ENCODE measurements around the gene THSD4.

The THSD4 gene

DNA sequence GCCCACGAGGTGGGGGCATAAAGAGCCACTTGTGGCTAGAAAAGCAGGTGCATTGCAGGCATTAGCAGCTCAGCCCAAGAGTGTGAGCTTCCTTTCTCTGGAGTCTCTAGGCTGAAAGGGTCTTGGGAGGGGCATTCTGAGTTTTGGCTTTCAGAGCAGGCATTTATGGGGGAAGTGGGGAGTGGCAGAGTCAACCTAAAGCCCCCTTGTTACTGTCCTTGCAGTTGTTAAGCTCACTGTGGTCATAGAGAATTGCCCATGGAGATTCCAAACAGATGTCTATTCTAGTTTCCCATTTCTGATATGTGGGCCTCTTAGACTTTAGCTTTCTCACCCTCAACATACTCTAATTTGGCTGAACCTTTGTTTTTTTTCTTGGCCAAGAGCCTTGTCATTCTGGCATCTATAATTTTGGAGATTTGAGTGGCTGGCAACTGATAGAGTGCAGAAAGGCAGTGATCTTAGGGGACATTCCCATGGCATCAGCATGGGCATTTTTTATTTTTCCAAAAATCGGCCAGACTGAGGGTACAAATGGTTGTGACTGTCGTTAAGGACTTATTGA is 217.9 kb downstream of the THSD4 start:
- H3K4me3 ChIP-seq = no peak overlapping the region
- H3K27ac ChIP-seq = no peak overlapping the region

DNA sequence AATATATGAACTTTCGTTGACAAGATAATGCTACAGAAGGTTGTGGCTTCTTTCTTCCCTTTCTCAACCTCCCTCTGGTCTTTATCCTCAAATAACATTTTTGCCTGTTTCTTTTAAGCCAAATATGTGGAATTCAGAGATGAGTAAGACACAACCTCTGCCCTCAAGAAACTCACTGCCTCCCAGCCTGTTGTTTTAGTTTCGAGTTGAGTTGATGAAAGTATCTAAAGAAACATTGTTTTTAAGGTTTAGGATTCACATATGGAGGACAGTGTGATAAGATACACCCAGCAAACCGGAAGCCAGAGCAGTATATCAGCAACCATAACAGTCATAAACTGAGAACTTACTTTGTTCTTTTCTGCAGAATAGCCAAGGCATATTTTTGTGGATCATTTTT is 218.6 kb downstream of the THSD4 start:
- H3K27ac ChIP-seq = no peak overlapping the region
- H3K4me3 ChIP-seq = no peak overlapping the region

DNA sequence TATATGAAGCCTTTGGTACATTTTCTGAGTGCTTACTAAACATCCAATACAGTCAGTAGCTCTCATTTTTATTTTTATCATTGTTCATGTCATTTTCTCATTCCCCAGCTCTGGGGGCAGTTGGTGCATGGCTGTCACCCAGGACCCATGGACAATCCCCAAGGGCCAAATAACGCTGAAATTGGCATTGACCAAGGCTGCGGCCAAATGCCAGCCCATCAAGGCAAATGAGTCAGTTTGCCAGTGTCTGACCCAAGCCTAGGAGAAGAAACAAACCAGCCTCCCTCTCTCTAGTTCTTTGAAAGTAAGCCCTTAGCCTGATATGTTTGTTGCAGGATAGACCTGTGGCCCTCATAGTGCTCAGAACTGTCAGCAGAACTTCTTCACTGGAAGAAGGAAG is 219.2 kb downstream of the THSD4 start:
- Histone ChIP-seq H3K4me3 (no peak overlapping the region), H3K27ac (no peak overlapping the region)

DNA sequence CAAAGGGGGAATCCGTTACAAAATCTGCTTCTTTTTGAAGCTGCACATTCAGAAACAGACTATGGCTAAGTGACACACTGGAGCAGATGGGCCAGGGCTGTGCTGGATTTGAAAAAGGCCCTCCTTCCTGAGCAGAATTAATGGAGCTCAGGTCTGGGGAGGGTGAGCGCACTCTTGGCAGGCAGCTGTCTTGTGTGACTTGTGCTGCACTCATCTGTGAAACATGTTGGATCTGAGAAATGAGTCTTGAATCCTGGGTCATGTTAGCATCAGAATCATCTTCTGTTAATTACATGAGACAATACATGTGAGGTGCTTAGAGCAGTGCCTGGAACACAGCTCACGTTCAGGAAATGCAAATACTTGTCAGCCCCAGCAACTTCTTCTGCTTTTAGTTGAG is 219.6 kb downstream of the THSD4 start:
- Histone ChIP-seq H3K27ac (no peak overlapping the region), H3K4me3 (no peak overlapping the region)

DNA sequence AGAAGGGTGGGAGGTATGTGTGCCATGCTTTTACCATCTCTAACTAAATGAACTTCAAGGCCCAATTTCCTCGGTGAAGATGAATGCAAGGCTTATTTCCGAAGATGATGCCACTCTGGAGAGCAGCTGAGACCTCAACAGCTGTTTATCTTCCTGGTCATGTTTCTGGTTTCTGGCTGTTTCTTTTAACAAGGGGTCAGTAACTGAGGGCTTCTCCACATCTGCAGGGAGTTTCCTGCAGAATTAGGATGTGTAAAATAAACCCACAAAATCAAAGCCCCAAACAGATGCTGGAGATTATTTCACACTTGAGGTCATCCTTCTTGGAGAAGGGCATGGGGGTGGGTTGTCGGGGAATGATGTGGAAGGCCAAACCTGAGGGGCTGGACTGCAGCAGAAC is 220.3 kb downstream of the THSD4 start:
- Histone ChIP-seq H3K4me3 (no peak overlapping the region), H3K27ac (no peak overlapping the region)

DNA sequence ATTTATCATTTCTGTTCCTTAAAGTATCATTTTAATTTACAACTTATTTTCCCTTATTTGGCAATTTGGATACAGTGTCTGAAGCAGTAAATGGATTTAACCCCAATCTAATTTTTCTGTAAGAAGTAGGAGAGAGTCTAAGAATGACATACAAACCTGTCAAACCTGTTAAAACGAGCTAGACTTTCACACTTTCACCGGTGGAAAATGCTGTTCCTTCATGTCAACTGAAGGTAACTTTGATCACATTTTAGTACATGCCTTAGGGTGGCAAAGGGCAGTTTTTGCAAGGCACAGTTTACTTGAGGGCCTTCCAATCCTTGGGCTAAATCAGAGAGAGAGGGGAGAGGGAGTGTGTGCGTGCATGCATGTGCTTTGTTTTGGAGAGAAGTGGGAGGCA is 221.4 kb downstream of the THSD4 start:
- Histone ChIP-seq H3K27ac (peak overlapping the region in 3 of 21 experiments; percentile 9 to 63 (median 39)), H3K4me3 (no peak overlapping the region)

DNA sequence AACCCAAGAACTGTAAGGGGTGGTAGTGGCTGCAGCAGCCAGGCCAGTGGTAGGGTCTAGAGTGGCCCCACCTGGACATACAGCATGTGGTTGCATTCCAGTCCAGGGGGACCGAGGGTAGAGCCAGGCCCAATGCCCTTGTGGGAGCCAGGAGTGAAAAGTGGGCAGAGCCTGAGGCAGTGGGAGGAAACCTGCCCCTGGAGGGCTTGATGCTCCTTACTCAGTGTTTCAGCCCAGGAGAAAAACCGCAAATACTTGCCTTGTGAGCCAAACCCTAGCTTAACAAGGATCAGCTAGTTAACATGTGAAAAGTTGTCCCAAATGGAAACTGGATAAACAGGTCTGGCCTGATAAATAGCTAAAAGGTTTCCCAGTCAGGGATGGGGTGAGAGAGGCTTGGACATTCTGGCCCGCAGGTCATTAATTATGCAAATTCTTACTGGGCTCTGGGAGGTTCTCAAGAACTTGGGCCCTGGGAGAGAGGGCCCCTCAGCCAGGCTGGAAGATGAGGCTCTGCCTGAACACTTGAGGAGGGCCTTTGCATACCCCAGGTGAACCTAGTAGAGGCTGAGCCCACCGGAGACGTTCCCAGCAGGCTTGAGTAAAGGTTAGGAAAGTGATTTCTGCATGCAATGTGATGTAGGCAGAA is 222.1 kb downstream of the THSD4 start:
- H3K4me3 ChIP-seq = no peak overlapping the region
- peak overlapping the region in 3 of 21 experiments; percentile 9 to 63 (median 39) for H3K27ac ChIP-seq

DNA sequence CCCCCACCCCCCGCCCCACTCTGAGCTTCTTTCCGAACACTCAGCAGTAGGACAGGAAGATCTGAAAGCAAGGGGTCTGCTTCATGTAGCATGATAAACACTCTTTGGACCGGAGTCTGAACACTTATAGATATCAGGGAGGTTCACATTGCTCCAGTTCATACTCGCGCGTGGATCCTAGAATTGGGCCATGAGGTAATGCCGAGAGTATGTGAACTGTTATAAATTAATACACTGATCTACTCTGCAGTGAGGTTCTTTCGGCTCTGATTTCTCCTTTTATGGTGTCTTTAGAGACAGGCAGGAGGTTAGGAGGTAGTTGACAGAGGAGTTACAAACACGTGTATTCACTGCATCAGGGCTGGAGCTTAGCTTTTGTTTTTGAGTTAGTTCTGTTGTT is 223.0 kb downstream of the THSD4 start:
- Histone ChIP-seq H3K4me3 (no peak overlapping the region), H3K27ac (peak overlapping the region in 1 of 21 experiments; percentile 22)

DNA sequence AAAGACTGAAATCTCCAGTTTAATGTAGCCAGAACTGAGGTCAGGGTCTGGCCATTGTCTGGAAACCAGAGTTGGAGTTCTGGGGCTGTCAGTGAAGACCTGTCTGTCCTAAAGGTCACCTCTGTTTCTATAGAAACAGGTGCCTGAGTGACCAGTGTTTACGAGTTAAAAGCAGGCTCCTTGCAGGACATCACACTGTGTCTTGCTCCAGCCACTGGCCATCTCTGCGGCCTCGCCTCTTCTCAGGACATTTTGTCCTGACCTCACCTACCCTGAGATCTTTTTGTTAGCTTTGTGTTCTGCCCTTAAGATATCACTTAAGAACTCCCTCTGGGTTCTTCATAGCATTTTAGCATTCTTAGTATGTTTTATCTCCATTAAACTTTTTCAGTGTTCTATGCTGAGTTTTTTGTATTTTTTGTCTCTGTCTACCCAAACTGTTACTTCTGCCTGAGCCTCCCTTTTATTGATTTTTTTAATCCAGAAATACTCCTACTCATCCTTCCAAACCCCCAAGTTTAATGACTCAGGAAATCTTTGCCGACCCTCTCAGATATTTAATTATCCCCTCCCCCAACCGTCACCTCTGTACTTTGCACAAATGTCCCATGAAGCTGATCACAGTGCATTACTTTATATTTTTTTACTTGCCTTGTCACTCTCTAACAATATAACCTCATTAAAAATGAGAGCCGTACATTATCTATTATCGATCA is 223.7 kb downstream of the THSD4 start:
- Histone ChIP-seq H3K4me3 (no peak overlapping the region), H3K27ac (no peak overlapping the region)

DNA sequence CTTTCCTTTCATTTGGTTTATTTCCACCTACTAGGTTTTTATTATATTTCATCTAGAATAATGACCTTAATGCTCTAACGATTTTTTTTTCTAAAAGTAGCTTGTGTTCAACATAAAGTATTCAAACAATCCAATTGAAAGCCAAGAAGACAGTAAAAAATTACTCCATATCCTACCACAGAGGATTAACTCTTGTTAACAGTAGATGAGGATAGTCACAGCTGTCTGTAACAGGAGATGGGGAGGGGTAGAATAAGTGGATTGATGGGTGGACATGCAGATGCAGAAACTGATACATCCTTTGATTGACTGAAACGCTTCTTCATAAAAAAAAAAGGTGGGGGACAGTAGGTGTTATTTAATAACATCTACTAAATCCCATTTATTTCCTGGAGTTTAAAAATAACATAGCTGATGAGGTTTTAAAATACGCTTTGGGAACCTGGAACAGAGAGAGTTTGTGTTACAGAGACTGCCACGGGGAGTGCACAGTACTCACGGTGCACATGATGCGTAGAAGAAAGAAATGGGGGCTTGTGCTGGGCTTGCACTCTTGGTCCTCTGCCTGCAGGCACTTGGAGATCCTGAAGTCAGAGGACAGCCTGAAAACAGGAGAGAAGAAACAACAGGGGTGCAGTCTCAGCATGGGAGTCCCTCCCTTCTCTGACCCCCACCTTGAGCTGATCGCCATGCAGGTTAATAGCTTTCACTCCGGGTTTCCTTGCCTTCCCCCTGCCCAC is 226.7 kb downstream of the THSD4 start:
- no peak overlapping the region for H3K27ac ChIP-seq
- H3K4me3 ChIP-seq = no peak overlapping the region

DNA sequence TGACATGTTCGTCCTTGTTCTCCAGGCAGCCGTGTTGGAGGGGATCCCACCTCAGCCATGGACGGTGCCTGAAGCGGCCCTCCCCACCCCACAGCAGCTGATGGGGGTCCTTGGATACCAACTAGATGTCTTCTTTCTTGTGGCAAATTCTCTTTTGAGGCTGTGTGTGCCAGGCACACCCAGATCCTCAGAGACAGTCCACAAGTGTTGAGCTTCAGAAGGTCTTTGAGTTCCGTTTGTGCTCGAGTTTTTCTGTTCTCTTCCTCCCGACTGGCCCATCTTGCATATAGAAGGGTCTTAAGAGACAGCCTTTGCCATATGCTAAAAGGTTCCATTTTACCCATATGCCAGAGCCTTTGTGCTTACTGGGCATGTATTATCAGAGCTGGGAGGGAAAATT is 227.4 kb downstream of the THSD4 start:
- no peak overlapping the region for H3K27ac ChIP-seq
- H3K4me3 ChIP-seq = no peak overlapping the region

DNA sequence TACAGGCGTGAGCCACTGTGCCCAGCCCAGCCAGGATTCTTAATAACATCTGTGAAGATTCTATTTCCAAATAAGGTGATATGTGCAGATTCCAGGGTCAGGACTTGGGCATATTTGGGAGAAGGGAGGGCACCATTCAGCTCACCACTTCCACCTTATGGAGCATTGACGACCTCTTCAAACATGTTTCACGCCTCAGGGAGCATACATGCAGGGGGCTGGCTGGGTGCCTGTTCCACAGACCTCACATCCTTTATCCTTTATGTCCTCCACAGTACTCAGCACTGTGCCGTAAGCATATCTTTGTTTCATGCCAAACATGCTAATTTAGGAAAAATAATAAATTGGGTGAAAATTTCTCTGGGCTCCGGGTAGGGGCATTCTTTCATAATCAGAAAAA is 229.0 kb downstream of the THSD4 start:
- H3K27ac ChIP-seq = no peak overlapping the region
- H3K4me3 ChIP-seq = no peak overlapping the region

DNA sequence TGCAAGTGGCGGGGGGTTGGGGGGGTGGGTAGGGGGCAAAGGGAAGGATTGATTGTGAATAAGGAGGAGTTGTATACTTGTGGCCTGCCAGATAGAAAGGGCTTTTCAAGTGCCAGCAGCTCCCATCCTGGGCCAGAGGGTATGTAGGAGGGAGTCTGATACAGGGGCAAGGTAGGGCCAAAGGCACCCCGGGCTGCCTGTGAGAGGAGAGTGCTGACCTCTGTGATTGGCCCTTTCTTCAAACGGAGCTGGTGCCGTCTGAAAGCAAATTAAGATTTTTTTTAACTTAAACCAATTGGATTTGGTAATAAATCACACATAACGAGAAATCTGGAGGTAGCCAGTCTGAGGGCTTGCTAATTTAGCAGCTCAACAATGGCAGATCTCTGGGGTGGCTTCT is 229.9 kb downstream of the THSD4 start:
- Histone ChIP-seq H3K4me3 (no peak overlapping the region), H3K27ac (no peak overlapping the region)

DNA sequence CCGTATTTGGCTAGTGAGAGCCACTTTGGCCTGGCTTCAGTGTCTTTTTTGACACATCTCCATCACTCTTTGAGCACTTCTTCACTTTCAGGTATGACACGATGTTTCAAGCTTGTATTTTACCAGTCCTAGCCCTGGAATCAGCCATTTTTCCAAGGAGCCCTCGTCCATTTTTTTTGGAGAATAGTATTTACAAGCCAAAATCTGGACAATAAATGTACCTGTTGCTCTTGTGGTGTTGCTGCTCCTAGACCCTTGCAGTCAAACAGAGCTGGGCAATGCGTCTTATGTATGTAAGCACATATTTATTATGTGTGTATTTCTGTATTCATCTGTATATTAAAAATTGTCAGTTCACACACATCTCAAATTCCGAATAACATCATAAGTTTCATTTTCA is 231.2 kb downstream of the THSD4 start:
- Histone ChIP-seq H3K4me3 (no peak overlapping the region), H3K27ac (no peak overlapping the region)

DNA sequence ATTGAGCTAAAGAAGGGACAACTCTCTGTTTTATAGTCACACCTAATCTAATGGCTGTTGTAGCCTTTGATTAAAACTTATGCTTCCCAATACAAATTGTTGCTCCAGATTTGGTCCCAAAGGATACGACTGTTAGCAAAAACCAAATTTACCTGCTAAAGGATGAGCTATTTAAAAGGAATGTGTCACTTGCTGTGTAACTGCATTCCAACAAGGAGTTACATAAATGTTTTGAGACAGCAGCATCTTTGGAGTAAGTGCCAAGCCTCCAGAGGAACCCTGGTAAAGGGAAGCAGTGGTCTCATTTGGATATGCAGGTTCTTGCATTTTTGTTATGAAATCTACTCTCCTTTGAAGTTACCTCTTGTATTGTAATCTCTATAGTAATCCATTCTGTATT is 233.3 kb downstream of the THSD4 start:
- Histone ChIP-seq H3K27ac (no peak overlapping the region), H3K4me3 (no peak overlapping the region)

DNA sequence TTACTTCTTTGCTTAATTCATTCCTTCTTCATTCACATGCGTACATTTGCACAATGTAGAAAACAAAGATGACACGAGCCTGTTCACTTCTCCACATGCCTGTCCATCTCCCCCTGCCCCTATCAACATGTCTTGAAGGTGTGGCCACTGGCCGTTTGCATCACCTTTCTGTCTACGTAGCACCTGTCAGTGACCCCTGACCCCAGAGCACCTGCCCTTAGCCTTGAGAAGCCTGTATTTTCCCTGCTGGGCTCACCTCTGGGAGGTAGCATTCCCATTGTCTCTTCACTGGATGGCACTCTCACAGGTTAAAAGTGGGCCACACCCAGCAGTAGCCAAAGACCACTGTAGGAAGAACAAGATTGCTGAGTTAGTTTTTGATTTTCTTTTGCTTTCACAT is 234.1 kb downstream of the THSD4 start:
- no peak overlapping the region for H3K4me3 ChIP-seq
- no peak overlapping the region for H3K27ac ChIP-seq

DNA sequence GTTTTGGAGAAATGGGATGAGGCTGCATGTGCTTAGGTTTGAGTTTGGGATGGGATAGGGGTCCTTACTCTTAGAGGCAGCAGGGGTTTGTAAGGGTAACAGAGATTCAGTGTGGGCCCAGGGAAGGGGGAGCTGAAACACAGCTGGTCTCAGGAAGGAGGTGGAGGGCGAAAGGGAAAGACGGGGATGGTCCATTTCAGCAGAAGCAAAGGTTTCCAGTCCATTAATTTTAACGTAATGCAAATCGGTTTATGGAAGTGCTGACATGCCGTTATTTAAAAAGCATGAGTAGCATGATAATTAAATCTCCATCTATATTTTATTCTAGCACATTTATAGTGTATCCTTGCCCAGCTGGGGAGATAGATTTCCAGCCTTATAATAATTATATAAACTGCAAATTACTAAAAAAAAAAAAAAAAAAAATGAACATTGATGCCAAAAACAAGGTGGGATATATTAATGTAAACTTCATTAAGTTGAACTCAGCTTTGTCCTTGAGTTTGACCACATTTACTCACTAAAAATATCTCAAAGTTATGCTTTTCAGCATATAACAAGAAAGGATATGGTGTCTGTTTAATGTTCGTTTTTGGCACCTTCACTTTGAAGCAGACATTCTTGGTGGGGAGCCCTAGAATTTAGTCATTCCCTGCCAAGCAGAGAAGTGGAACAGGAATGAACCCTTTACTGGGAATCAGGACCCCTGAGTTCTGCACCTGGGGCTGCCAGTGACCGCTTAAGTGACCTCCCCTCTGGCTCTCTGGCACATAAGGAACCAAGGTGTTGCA is 234.7 kb downstream of the THSD4 start:
- H3K27ac ChIP-seq = no peak overlapping the region
- no peak overlapping the region for H3K4me3 ChIP-seq

DNA sequence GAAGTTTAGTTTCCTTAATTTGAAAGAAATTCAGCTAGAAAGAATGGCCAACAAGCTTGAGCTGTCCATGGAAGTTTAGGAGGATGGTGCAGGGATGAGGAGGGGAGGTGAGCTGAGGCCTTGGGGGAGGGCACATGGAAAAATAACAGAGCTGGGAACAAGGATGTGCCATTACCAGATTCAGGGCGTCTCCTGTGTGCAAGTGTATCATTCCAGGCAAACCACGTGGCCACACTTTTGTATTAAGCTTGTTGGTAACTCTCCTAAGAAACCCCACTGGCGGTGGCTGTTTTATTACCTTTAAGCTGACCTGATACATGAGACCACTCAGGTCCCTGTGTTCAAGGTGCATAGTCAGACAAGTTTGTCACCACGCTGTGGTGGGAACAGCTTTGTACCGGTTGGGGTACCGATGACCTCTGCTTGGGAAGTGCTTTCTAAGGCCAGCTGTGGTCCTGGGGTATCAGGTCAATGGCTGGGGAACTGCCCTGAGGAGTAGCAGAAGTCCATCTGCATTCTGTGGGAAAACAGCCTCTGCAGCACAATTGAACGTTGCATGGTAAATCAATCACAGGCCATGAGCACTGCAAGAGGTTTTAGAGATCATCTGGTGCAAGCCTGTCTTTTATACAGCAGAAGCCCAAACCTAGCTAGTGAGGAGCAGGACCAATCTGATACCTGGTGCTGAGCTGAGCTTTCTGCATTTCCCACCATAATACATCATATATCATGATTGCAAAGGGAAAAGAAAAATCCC is 235.5 kb downstream of the THSD4 start:
- Histone ChIP-seq H3K27ac (no peak overlapping the region), H3K4me3 (no peak overlapping the region)

DNA sequence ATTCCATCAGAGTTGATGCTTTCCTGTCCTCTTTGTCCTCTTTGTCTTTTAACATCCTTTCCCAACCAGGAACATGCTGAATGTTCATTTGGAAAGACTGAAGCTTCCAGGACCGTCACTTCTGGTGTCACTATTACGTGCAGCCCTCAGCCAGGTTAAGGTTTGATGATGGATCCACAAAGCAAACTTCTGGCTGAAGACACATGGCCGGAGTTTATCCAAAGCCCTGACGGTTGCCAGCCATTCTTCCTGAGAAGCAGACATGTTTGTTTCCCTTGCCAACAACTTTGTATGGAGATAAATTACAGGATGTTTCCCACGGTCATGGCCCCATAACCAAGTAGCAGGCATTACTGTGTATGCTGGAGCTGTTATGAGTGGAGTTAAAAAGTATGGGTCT is 236.9 kb downstream of the THSD4 start:
- Histone ChIP-seq H3K4me3 (no peak overlapping the region), H3K27ac (no peak overlapping the region)
